GM21447 (cell line): ENCODE data around the gene HNRNPA3.
A peak's percentile ranks its signal among the peaks of the same experiment; 100 is the strongest.
"Not testable (repeated sequence)": the region's sequence is repeated elsewhere in the genome, so short reads cannot be mapped to it uniquely, and the experiment has no call there.

Source experiments
- ATAC-seq: cut with Tn5 transposase; IDR thresholded peaks from one replicate; pipeline ENCODE4 v1.9.1; 2021; ENCODE audit not compliant: unreplicated experiment

Gene HNRNPA3

DNA sequence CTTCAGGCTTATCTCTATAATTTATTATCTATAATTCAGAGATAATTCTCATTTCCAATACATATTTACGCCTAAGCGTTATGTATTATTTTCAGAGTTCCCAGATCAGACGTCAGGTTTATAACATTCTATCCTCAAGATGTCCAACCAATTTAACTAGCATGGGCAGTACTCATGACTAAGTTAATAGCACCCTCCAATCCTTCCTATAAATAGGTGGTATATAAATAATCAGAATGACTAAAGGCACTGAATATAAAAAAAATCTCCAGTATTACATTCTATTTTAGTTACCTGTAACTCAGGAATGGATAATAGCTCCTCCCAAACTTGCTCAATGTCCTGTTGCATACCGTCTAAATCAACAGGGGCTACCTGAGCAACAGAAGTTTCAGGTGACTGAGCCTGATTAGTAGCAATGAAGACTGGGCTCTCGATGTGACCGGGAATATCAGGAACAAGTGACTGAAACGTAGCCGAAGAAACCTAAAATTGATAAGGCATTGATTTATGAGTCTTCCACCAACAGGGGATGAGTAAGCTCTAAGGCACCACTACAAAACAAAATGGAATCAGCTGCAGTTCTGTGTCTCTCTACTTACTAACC lies 19.6 kb downstream of the HNRNPA3 start:
- ATAC-seq = no peak

DNA sequence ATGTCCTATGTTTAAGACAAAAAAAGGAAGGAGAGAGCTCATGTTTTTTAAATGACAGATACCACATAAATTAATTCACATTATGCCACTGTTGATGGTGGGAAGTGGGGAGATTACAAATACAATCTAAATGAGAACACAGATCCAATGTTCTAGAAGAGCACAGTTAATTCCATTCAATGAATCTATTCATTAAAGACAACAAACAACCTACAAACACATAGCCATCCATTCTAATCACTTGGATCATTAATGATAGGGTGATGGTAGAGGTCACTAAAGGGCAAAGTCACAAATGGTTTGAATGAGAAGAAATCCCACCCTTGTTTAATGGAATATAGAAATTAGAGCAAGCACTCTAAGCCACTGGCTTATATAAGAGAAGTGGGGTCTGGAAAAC lies 21.7 kb downstream of the HNRNPA3 start:
- no peak for ATAC-seq

- ATAC-seq = no peak
Observed at GRCh38 chr2:177235855-177236437, 23.4 kb downstream of the HNRNPA3 start.

- ATAC-seq = no peak
Observed at GRCh38 chr2:177237932-177238331, 25.3 kb downstream of the HNRNPA3 start.

DNA sequence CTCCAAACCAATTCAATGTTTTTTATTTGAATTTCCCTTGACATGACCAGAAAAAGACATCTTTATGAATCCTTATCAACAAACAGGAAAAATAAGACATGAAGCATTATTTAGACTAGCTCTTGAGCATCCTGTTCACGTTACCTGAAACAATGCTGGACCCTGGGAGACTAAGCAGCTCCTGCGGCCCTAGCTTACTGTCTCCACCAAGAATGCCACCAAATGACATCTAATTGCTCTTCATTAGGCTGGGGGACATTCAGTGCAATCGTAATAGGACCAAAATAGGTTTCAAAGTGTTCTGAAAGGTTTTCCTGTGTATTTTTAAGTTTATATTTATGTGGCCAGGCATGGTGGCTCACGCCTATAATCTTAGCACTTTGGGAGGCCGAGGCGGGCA lies 26.5 kb downstream of the HNRNPA3 start:
- no peak for ATAC-seq

GRCh38 chr2:177239932-177240630 lies 27.5 kb downstream of the HNRNPA3 start:
- ATAC-seq = peak; percentile 80

- no peak for ATAC-seq
Observed at GRCh38 chr2:177241711-177242120, 29.1 kb downstream of the HNRNPA3 start.

GRCh38 chr2:177242121-177242987 lies 29.8 kb downstream of the HNRNPA3 start:
- no peak for ATAC-seq

DNA sequence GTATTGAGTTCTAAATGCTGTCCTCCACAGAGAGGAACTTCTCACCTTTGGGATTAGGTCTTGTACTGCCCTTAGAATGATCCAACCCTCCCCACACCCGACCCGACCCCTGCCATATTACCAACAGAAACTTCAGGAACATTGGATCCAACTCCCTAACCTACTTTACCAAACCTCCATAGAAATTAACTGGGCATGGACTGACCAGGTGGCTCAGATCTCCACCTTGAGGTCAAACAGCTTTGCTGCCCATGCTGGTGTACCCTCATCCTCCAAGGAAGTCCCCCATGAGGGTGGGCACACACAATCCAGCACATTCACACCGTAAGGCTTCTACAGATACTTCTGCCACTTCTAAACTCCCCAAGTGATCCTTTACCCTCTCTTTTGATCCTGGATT lies 30.5 kb downstream of the HNRNPA3 start:
- no peak for ATAC-seq

GRCh38 chr2:177243476-177243875 lies 30.9 kb downstream of the HNRNPA3 start:
- ATAC-seq = no peak

- no peak for ATAC-seq
Observed at GRCh38 chr2:177244244-177244771, 31.7 kb downstream of the HNRNPA3 start.

DNA sequence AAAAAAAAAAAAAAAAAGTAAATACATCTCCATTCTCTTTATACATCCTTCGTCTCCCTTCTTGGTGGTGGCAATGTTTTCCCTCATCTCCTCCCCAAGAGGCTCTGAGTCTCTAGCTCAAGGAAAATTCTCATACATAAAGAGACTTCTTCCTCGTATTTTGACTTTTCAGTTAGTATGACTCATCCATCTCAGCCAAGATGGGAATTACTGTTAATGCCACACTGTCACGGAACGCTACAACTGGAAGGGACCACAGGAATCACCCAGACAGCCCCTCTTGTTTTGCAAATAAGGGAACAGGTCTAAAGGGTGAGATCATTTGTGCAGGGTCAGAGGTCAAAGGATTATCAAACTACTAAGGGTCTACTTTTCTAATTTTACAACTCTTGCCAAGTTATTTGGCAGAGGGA lies 32.4 kb downstream of the HNRNPA3 start:
- ATAC-seq = no peak

DNA sequence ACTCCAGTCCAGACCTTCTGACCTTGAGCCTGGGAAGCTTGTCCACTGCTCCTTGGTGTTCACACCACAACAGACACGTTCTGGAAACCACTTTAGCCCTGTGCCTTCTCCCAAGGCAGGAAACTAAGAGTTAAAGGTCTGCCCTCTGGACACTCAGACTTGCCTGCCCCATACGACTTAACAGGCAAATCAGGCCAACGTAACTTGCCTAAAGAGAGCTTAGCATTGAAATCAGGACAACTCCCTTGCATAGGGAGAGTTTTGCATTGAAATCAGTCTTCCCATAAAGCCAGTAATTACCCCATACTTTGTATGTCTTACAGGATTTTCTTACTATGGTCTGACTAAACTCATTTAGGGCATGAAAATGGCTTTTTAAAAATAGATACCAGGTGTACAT lies 33.4 kb downstream of the HNRNPA3 start:
- ATAC-seq = no peak

DNA sequence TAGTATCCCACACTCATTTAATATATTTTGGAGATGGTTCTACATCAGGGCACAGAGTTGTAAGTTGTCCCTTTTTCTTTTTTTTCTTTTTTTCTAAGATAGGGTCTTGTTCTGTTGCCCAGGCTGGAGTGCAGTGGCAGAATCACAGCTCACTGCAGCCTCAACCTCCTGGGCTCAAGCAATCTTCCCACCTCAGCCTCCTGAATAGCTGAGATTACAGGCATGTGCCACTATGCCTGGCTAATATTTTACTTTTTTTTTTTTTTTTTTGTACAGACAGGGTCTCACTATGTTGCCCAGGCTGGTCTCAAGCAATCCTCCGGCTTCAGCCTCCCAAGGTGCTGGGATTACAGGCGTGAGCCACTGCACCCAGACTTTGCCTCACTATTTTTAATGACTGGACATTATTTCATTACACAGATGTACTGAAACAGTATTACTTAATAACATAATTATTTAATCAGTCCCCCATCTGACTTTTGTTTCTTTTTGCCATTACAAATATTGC lies 34.0 kb downstream of the HNRNPA3 start:
- not testable (repeated sequence) for ATAC-seq

DNA sequence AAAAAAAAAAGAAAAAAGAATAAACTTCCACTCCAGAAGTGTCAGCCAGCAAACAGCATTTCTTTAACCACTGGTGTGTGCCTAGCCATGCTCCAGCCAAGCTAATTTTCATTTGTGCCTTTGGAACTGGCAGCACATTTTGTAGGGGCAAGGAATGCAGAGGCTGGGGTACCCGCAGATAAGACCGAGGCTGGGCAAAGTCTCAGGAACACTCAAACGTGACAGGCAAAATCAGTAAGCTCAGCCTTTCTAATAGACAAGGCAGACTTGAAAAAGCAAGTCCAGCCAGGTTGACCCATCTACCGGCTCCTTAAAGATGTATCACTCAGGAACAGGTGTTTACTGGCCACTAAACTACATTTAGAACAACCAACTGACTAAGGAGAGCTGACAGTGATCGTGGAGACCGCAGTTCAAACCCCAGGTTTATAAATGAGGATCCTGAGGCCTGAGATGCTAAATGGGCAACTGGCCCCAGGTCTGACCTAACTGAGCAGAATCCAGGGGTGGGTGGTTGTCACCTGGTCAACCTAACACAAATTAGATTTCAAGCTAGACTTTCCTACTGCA lies 35.2 kb downstream of the HNRNPA3 start:
- no peak for ATAC-seq

GRCh38 chr2:177249038-177249437 lies 36.4 kb downstream of the HNRNPA3 start:
- no peak for ATAC-seq

DNA sequence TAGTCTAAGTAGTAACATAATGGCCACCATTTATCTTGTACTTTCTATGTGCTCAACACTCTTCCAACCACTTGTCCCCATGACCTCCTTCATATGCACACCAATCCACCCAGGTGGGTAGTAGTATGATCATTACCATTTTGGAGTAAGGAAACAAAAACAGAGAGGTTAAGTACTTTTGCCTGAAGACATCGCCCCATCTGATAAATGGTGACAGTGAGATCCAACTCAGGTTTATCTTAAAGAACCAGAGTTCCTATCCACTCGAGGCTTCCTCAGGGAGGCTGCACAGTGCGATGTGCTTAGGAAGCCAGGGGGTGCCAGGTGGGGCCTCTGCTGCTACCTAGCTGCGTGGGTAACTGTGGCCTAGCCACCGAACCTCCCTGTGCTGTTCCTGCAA lies 37.9 kb downstream of the HNRNPA3 start:
- ATAC-seq = no peak

DNA sequence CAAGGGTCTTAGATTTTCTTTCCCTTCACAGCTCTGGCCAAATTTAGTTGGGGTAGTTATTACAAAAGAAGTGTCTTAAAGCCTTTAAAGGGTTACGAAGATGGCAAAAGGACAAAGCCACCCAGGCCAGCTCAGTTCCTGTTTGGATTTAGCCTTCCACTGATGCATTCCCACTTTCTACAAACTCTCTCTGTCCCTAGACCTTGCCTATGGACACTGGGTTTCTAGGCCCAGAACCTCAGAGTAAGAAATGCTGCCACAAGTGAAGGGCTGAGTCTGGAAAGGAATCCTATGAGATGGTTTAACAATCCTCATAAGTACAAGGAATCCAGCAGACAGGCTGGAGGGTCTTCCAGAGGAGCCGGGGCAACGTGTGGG lies 38.6 kb downstream of the HNRNPA3 start:
- ATAC-seq = no peak

GRCh38 chr2:177252808-177253531 lies 40.4 kb downstream of the HNRNPA3 start:
- no peak for ATAC-seq

GRCh38 chr2:177253704-177254103 lies 41.1 kb downstream of the HNRNPA3 start:
- no peak for ATAC-seq
